Measurements from ENCODE around the gene DPP3.
A peak's percentile ranks its signal among the peaks of the same experiment; 100 is the strongest.

DPP3 gene

GRCh38 chr11:66488957-66489356 is 8.7 kb downstream of the DPP3 start:
- DNase-seq, result no peak

DNA sequence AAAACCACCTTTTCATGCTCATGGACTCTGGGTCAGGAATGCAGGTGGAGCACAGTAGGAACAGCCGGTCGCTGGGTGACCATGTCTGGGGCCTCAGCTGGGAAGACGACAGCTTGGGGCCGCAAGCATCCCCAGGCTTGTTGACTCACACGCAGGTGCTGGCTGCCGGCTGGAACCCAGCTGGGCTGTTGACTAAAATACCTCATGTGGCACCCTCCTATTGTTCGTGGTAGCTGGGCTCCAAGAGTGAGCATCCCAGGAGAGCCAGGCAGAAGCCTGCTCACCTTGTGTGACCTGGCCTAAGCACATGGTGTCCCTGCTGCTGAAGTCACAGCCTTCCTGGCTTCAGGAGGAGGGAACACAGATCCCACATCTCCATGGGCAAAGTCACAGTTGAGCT is 9.4 kb downstream of the DPP3 start:
- peak; percentile 52 for DNase-seq

DNA sequence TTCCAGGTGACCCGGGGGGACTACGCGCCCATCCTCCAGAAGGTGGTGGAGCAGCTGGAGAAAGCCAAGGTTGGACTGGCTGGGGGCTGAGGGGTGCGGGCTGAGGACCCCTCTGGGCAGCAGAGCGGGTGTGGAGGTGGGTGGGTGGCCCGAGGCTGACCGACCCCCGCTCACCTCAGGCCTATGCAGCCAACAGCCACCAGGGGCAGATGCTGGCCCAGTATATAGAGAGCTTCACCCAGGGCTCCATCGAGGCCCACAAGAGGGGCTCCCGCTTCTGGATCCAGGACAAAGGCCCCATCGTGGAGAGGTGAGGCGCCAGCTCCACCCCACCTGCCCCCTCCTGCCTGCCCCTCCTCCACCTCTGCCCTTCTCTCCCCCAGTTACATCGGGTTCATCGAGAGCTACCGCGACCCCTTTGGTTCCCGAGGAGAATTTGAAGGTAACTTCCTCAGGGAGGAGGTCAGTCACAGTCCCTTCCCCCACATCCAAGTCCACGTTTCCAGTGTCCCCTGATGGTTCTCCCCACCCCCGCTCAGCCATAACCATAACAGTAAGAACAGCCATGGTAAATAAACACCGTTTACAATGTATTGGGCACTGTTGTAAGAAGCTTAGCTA is 11.2 kb downstream of the DPP3 start:
- no peak for DNase-seq

GRCh38 chr11:66492161-66492865 is 12.1 kb downstream of the DPP3 start:
- DNase-seq, result no peak

GRCh38 chr11:66493130-66493529 is 12.9 kb downstream of the DPP3 start:
- DNase-seq, result no peak

DNA sequence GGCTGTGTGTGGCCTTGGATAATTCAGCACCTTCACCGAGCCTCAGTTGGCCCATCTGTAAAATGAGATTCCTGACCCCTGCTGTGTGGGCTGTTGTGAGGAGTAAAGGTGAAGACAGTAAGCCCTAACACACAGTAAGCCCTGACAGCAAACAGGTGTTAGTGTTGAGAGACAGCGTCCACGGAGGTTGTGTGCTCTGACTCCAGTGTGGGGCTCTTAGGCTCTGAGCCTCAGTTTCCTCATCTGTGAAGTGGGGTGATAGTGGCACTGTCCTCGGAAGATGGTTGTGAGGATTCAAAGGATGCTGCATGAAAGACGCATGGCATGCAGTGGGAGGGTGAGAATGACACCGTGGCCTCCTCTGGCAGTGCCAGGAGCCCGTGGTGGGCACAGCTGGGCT is 14.2 kb downstream of the DPP3 start:
- DNase-seq, result no peak

GRCh38 chr11:66494935-66495334 is 14.7 kb downstream of the DPP3 start:
- no peak for DNase-seq

GRCh38 chr11:66495401-66495854 is 15.2 kb downstream of the DPP3 start:
- DNase-seq, result no peak

DNA sequence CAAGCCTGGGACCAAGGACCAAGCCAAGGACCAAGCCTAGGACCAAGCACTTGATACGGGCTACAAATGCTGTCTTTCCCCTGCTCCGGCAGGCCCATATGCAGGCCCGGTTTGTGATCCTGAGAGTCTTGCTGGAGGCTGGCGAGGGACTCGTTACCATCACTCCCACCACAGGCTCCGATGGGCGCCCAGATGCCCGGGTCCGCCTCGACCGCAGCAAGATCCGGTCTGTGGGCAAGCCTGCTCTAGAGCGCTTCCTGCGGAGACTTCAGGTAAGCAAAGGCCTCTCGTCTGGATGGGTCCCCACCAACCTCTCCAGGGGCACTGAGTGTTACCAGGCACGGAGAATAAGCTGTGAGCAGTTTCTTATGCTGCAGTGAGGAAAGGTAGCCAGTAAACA is 17.0 kb downstream of the DPP3 start:
- no peak for DNase-seq

DNA sequence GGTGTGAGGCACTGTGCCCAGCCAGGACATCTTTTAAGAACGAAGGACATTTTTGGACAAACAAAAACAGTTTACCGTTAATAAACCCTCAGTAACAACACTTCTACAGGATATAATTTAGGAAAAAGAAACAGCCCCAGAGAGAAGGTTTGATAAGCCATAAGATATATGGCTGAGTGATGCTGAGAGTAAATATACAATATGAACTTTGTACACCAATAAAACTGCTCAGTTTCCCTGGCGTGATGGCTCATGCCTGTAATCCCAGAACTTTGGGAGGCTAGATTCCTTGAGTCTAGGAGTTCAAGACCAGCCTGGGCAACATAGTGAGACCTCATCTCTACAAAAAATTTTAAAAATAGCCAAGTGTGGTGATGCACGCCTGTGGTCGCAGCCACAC is 18.3 kb downstream of the DPP3 start:
- no peak for DNase-seq

GRCh38 chr11:66505276-66505816 is 25.1 kb downstream of the DPP3 start:
- DNase-seq, result no peak

DNA sequence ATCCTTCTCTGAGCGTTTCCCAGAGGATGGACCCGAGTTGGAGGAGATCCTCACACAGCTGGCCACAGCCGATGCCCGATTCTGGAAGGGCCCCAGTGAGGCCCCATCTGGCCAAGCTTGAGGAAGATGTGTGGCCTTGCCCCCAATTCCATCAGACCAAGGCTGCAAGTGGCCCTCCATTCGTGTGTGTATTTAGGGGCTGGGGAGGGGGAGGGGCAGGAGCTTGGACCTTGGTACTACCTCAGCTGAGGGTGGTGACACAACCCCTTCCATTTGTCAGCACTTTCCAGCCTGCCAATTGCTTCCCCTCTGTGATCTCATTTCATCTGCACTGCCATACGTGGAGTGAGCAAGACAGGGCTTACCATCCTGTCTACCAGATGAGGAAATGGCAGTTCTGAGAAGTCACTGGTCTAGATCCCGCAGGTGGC is 28.9 kb downstream of the DPP3 start:
- DNase-seq, result no peak

GRCh38 chr11:66510271-66510989 is 30.2 kb downstream of the DPP3 start, which contains the start of gene BBS1:
Gene BBS1, plus strand, starts transcription at chr11:66510635. Its CDS starts 25 bp downstream, at chr11:66510660.
- peak; percentile 18 for DNase-seq

- DNase-seq, result no peak
These were observed 30.7 kb downstream of the DPP3 start for GRCh38 chr11:66510990-66511339.

- DNase-seq, result no peak
These were observed 43.4 kb downstream of the DPP3 start for GRCh38 chr11:66523611-66524010.

GRCh38 chr11:66524304-66525040 is 44.2 kb downstream of the DPP3 start:
- no peak for DNase-seq

- no peak for DNase-seq
These were observed 48.8 kb downstream of the DPP3 start for GRCh38 chr11:66529069-66529468.

- DNase-seq, result no peak
These were observed 49.4 kb downstream of the DPP3 start for GRCh38 chr11:66529655-66530054.

GRCh38 chr11:66530927-66531709 is 50.9 kb downstream of the DPP3 start:
- no peak for DNase-seq

GRCh38 chr11:66531841-66532240 is 51.6 kb downstream of the DPP3 start:
- no peak for DNase-seq

GRCh38 chr11:66532784-66533183 is 52.5 kb downstream of the DPP3 start:
- DNase-seq, result no peak

Data from NCI-H2081 treated with DMSO at 0.1 percent for 48 hours (cell line).